Astrocyte of the cerebellum (primary cell): ENCODE measurements around the gene TSPAN31.

Experiments
- DNase-seq: peaks from one replicate; pipeline ENCODE4 v3.0.0-alpha.2; 2011; ENCODE audit warnings: low read depth
- H3K4me3 ChIP-seq: 2 replicates; pipeline ENCODE4 v1.5.1; 2011; ENCODE audit warnings: mild to moderate bottlenecking, low read depth, low read length, moderate library complexity
- in situ Hi-C: cut with HindIII; loops from 2 replicates; pipeline ENCODE4 v1.10.0; 2017; ENCODE audit warnings: low sequenced_read_pairs
- TF ChIP-seq, protein P1 (sequence below): IDR thresholded peaks from 2 replicates; pipeline ENCODE4 v1.5.1; 2012; ENCODE audit warnings: low read length, low read depth, moderate library complexity, mild to moderate bottlenecking; ENCODE audit errors: missing control alignments

The TSPAN31 gene

DNA sequence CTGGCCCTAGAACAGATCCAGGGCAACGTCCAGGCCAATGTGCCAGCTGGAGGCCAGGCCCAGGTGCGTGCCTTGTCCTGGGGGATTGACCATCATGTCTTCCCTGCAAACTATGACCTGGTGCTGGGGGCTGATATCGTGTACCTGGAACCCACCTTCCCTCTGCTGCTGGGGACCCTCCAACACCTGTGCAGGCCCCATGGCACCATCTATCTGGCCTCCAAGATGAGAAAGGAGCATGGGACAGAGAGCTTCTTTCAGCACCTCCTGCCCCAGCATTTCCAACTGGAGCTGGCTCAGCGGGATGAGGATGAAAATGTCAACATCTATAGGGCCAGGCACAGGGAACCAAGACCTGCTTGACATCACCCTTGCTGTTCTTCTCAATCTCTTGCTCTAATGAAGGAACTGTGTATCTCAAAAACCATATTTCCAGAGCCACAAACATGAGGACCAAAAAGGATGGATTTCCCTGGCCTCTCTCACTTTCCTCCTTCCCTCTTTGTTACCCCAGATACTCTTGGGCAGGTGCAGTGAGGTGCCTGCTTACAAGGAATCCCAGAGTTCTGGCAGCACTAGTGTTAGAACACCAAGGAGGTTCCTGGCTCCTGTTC, 35.6 kb downstream of the TSPAN31 start:
- TF ChIP-seq, protein P1, sequence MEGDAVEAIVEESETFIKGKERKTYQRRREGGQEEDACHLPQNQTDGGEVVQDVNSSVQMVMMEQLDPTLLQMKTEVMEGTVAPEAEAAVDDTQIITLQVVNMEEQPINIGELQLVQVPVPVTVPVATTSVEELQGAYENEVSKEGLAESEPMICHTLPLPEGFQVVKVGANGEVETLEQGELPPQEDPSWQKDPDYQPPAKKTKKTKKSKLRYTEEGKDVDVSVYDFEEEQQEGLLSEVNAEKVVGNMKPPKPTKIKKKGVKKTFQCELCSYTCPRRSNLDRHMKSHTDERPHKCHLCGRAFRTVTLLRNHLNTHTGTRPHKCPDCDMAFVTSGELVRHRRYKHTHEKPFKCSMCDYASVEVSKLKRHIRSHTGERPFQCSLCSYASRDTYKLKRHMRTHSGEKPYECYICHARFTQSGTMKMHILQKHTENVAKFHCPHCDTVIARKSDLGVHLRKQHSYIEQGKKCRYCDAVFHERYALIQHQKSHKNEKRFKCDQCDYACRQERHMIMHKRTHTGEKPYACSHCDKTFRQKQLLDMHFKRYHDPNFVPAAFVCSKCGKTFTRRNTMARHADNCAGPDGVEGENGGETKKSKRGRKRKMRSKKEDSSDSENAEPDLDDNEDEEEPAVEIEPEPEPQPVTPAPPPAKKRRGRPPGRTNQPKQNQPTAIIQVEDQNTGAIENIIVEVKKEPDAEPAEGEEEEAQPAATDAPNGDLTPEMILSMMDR = no peak
- H3K4me3 ChIP-seq = no peak overlapping the region
- in situ Hi-C loops = no loop called here
- no peak for DNase-seq

- DNase-seq = no peak
- TF ChIP-seq, protein P1 = no peak
- H3K4me3 ChIP-seq = no peak overlapping the region
- in situ Hi-C loops = no loop called here
These were observed 36.4 kb downstream of the TSPAN31 start for GRCh38 chr12:57781244-57781643.

DNA sequence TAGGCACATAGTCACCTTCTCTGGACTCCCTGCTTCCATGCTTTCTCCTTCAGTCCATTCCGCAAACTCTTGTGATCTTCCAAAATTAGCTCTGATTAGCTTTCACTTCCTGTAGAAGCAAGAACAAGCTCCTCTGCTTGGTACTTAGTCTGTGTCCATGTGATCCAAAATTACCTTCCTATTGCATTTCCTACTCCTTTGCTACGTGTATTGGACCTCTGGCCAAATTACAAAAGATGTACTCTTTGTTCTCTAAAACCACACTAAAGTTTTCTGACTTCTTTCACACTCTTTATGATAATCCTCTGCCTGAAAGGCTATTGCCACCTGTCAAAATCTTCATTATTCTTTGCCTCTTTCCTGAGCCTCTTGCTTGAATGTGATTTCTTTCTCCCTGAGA, 37.0 kb downstream of the TSPAN31 start:
- DNase-seq = no peak
- no peak overlapping the region for H3K4me3 ChIP-seq
- in situ Hi-C loops = no loop called here
- TF ChIP-seq, protein P1 = no peak

- peak overlapping the region; percentile 67 for H3K4me3 ChIP-seq
- no peak for DNase-seq
- in situ Hi-C loops = no loop called here
- TF ChIP-seq, protein P1 = no peak
These were observed 37.4 kb downstream of the TSPAN31 start for GRCh38 chr12:57782243-57782607.

DNA sequence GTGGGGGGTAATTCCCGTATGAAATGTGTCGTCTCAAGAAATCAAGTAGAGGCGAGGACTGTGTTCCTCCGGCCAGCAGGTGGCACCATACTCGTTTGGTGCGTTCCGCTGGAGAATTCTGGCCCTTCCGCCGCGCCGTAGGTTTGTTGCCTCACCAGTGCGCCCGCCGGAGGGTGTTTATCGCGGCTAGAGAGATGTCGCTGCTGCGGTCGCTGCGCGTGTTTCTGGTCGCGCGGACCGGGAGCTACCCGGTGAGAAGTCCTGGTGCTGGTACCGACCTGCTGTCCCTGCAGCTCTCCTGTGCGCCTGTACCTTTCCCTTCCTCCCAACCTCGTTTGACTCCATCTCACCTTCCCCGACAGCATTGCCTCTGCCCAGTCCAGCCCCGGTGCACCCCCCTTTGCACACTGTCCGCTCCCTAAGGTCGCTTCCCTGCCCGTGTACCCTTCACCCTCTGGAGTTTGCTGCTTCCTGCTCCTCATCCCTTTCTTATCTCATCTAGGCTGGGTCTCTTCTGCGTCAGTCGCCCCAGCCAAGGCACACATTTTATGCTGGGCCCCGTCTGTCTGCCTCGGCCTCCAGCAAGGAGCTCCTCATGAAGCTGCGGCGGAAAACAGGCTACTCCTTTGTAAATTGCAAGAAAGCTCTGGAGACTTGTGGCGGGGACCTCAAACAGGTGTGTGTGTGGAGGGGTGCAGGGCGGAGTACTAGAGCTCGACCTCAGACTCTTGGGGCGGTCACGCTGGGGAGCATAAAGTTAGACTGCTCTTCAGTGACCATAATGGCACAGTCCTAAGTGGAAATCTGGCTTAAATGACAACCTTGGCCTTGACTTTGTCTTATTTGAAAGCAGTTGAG, 38.0 kb downstream of the TSPAN31 start, which contains the start of gene TSFM:
TSFM (plus strand) TSS at position 180 of the 858 bp plus-strand sequence; CDS start at position 195, 15 bp downstream.
- DNase-seq = peak; percentile 88
- peak within 1 kb of the TSS; percentile 67 for H3K4me3 ChIP-seq
- TF ChIP-seq, protein P1 = peak; percentile 88
- in situ Hi-C loops = no loop called here

- in situ Hi-C loops = no loop called here
- peak overlapping the region; percentile 67 for H3K4me3 ChIP-seq
- TF ChIP-seq, protein P1 = no peak
- DNase-seq = no peak
These were observed 38.6 kb downstream of the TSPAN31 start for GRCh38 chr12:57783466-57783801.
